ENCODE data around the gene ZNF595.
"Not testable (repeated sequence)": the region's sequence is repeated elsewhere in the genome, so short reads cannot be mapped to it uniquely, and the experiment has no call there.

Gene ZNF595

DNA sequence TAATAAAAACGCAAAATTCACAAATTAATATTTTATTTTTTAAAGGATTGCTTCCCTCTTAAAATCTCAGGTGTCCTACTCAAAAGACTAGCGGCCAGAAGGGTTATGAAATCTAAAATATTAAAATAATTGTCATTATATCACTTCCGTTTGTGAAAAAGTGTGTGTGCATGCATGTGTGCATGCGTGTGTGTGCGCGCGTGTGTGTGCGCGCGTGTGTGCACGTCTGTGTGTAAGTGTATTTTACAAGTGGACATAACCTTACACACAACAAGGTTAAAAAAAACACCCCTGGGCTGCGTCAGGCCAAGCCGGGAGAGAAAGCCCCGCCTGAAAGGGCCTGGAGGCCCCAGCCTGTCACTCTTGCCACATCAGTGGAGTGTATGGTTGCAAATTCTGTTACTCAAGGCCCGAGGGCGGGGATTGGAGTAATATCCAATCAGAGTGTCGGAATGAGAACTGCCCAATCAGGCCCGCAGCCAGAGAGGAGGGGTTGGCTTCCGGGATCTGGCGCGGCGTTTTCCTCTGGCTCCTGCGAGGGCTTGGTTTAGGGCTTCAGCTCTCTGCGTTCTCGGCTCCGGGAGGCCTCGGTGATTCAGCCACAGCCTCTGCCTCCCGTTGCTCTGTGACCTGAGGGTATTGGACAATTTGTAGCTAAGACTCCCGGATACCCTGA, at the start of gene ZNF595:
TSS of gene ZNF595 (plus strand) at position 518 of the 676 bp plus-strand sequence. CDS start 168 bp downstream, outside the sequence.
- H3K4me3 ChIP-seq (ENCODE audit: low read depth in 1 of 2, low read length in 2 of 2); H3K27me3 ChIP-seq (ENCODE audit: control insufficient read depth in 1 of 2, insufficient read depth in 2 of 2, low read length in 2 of 2); H3K9ac ChIP-seq (ENCODE audit: low read length); H3K4me1 ChIP-seq (ENCODE audit: insufficient read depth, low read length); H3K9me3 ChIP-seq (ENCODE audit: low read length); H3K36me3 ChIP-seq (ENCODE audit: insufficient read depth, low read length); H3K27ac ChIP-seq (ENCODE audit: low read depth, low read length): not testable (repeated sequence)

- not testable (repeated sequence) for H3K9ac ChIP-seq (ENCODE audit: low read length); H3K27ac ChIP-seq (ENCODE audit: low read depth, low read length); H3K9me3 ChIP-seq (ENCODE audit: low read length); H3K4me3 ChIP-seq (ENCODE audit: low read depth in 1 of 2, low read length in 2 of 2); H3K4me1 ChIP-seq (ENCODE audit: insufficient read depth, low read length); H3K36me3 ChIP-seq (ENCODE audit: insufficient read depth, low read length); H3K27me3 ChIP-seq (ENCODE audit: control insufficient read depth in 1 of 2, insufficient read depth in 2 of 2, low read length in 2 of 2)
Observed at GRCh38 chr4:9937-10870, 42.9 kb upstream of the ZNF595 start.

DNA sequence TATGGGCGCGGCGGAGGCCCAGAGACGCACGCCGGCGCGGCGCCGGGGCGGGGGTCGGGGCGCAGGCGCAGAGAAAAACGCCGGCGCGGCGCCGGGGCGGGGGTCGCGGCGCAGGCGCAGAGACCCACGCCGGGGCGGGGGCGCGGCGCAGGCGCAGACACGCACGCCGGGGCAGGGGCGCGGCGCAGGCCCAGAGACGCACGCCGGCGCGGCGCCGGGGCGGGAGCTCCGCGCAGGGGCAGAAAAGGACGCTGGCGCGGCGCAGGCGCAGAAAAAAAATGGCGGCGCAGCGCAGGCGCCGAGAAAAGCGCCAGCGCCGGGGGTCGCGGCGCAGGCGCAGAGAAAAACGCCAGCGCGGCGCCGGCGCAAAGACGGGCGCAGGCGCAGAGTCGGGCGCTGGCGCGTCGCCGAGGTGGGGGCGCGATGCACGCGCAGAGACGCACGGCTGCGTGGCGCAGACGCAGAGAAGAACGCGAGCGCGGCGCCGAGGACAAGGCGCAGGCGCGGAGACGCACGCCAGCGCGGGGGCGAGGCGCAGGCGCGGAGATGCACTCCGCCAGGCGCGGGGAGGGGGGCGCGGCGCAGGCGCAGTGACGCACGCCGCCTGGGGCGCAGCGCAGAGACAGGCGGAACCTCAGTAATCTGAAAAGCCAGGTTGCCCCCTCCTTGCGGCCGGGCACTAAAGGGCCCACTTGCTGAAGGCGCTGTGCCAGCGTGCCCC, 41.9 kb upstream of the ZNF595 start:
- H3K36me3 ChIP-seq (ENCODE audit: insufficient read depth, low read length); H3K27me3 ChIP-seq (ENCODE audit: control insufficient read depth in 1 of 2, insufficient read depth in 2 of 2, low read length in 2 of 2); H3K9me3 ChIP-seq (ENCODE audit: low read length); H3K4me3 ChIP-seq (ENCODE audit: low read depth in 1 of 2, low read length in 2 of 2); H3K4me1 ChIP-seq (ENCODE audit: insufficient read depth, low read length); H3K9ac ChIP-seq (ENCODE audit: low read length); H3K27ac ChIP-seq (ENCODE audit: low read depth, low read length): not testable (repeated sequence)

GRCh38 chr4:11816-12417, 41.2 kb upstream of the ZNF595 start:
- H3K9ac ChIP-seq (ENCODE audit: low read length); H3K36me3 ChIP-seq (ENCODE audit: insufficient read depth, low read length); H3K4me1 ChIP-seq (ENCODE audit: insufficient read depth, low read length); H3K27me3 ChIP-seq (ENCODE audit: control insufficient read depth in 1 of 2, insufficient read depth in 2 of 2, low read length in 2 of 2); H3K9me3 ChIP-seq (ENCODE audit: low read length); H3K4me3 ChIP-seq (ENCODE audit: low read depth in 1 of 2, low read length in 2 of 2); H3K27ac ChIP-seq (ENCODE audit: low read depth, low read length): not testable (repeated sequence)

DNA sequence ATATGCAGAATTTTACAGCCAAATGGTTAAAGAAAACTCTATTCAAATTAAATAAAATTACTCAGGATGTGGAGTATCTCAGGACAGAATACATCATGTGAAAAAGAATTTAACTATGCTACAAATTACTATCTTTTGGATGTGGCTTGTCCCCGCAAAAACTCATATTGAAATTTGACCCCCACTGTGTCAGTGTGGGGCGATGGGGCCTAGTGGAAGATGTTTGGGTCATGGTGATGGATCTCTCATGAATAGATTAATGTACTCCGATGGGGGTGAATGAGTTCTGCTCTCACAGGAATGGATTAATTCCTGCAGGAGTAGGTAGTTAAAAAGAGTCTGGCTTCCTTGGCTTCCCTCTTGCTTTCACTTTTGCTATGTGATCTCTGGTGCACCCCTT, 35.0 kb upstream of the ZNF595 start:
- H3K4me3 ChIP-seq (ENCODE audit: low read depth in 1 of 2, low read length in 2 of 2), result not testable (repeated sequence)

GRCh38 chr4:18589-18988, 34.5 kb upstream of the ZNF595 start:
- H3K4me3 ChIP-seq (ENCODE audit: low read depth in 1 of 2, low read length in 2 of 2); H3K27ac ChIP-seq (ENCODE audit: low read depth, low read length); H3K36me3 ChIP-seq (ENCODE audit: insufficient read depth, low read length); H3K9me3 ChIP-seq (ENCODE audit: low read length); H3K27me3 ChIP-seq (ENCODE audit: control insufficient read depth in 1 of 2, insufficient read depth in 2 of 2, low read length in 2 of 2); H3K4me1 ChIP-seq (ENCODE audit: insufficient read depth, low read length); H3K9ac ChIP-seq (ENCODE audit: low read length): not testable (repeated sequence)

More for the DNA sequence above, 35.0 kb upstream of the ZNF595 start:
- H3K27ac ChIP-seq (ENCODE audit: low read depth, low read length); H3K27me3 ChIP-seq (ENCODE audit: control insufficient read depth in 1 of 2, insufficient read depth in 2 of 2, low read length in 2 of 2); H3K36me3 ChIP-seq (ENCODE audit: insufficient read depth, low read length); H3K9me3 ChIP-seq (ENCODE audit: low read length); H3K4me1 ChIP-seq (ENCODE audit: insufficient read depth, low read length); H3K9ac ChIP-seq (ENCODE audit: low read length): not testable (repeated sequence)

DNA sequence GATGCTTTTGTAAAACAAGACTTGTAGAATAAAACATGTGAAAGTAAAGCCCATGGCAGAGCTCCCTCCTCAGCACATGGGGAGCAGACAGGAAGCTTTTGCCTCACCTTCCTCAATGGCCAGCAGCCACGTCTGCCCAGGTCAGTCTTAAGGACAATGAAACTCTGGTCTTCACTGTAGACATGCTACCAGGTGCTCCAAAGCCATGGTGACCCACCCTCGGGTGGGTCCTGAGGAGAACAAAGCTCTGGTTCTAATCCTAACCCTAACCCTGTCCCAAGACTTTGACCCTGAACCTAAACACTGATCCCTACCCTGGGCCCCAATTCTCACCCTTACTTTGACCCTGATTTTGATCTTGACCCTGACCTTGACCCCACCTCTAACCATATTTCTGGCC, 30.2 kb upstream of the ZNF595 start:
- not testable (repeated sequence) for H3K9ac ChIP-seq (ENCODE audit: low read length); H3K27me3 ChIP-seq (ENCODE audit: control insufficient read depth in 1 of 2, insufficient read depth in 2 of 2, low read length in 2 of 2); H3K9me3 ChIP-seq (ENCODE audit: low read length); H3K27ac ChIP-seq (ENCODE audit: low read depth, low read length); H3K36me3 ChIP-seq (ENCODE audit: insufficient read depth, low read length); H3K4me3 ChIP-seq (ENCODE audit: low read depth in 1 of 2, low read length in 2 of 2); H3K4me1 ChIP-seq (ENCODE audit: insufficient read depth, low read length)

DNA sequence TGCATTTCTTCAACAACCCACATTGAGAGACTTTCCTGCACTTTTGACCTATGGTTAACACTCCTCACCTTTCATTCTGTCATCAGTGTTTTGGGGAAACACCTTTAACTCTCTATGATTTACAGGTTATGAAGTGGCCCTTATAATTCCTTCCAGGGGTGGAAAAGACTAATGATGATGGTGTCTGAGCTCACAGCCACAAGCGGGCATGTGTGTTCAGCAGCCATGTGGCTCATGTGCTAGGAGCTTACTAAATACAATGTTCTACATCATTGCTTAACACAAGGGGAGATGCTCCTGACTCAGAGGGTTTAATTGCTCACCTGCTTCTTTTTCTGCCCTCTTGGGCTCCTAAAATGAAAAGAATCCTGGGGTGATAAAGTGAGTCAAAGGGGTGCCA, 28.8 kb upstream of the ZNF595 start:
- not testable (repeated sequence) for H3K9ac ChIP-seq (ENCODE audit: low read length); H3K4me3 ChIP-seq (ENCODE audit: low read depth in 1 of 2, low read length in 2 of 2); H3K4me1 ChIP-seq (ENCODE audit: insufficient read depth, low read length); H3K27ac ChIP-seq (ENCODE audit: low read depth, low read length); H3K9me3 ChIP-seq (ENCODE audit: low read length); H3K36me3 ChIP-seq (ENCODE audit: insufficient read depth, low read length); H3K27me3 ChIP-seq (ENCODE audit: control insufficient read depth in 1 of 2, insufficient read depth in 2 of 2, low read length in 2 of 2)

DNA sequence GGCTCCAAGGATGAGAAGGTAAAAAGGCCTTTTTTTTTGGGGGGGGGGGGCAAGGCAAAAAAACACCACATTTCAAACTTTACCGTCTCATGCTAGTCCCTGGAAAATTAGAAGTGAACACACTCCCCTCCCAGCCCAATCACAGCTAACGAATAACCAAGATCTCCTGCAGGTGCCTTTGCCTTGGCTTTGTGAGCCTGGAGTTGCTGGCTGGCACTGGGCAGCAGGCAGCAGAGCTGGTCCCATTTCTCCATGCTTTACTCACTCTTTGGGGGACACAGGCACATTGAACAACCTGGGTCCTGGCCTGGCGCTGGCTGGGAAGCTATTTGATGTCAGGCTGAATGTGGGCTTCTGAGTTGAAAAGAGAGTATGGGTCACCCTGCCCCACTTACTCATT, 25.6 kb upstream of the ZNF595 start:
- H3K9ac ChIP-seq (ENCODE audit: low read length); H3K36me3 ChIP-seq (ENCODE audit: insufficient read depth, low read length); H3K4me3 ChIP-seq (ENCODE audit: low read depth in 1 of 2, low read length in 2 of 2); H3K27ac ChIP-seq (ENCODE audit: low read depth, low read length); H3K27me3 ChIP-seq (ENCODE audit: control insufficient read depth in 1 of 2, insufficient read depth in 2 of 2, low read length in 2 of 2); H3K9me3 ChIP-seq (ENCODE audit: low read length); H3K4me1 ChIP-seq (ENCODE audit: insufficient read depth, low read length): not testable (repeated sequence)

GRCh38 chr4:28767-29542, 24.2 kb upstream of the ZNF595 start:
- not testable (repeated sequence) for H3K4me1 ChIP-seq (ENCODE audit: insufficient read depth, low read length); H3K4me3 ChIP-seq (ENCODE audit: low read depth in 1 of 2, low read length in 2 of 2); H3K9me3 ChIP-seq (ENCODE audit: low read length); H3K27ac ChIP-seq (ENCODE audit: low read depth, low read length); H3K9ac ChIP-seq (ENCODE audit: low read length); H3K27me3 ChIP-seq (ENCODE audit: control insufficient read depth in 1 of 2, insufficient read depth in 2 of 2, low read length in 2 of 2); H3K36me3 ChIP-seq (ENCODE audit: insufficient read depth, low read length)

GRCh38 chr4:33314-33713, 19.8 kb upstream of the ZNF595 start:
- not testable (repeated sequence) for H3K9me3 ChIP-seq (ENCODE audit: low read length); H3K36me3 ChIP-seq (ENCODE audit: insufficient read depth, low read length); H3K4me1 ChIP-seq (ENCODE audit: insufficient read depth, low read length); H3K4me3 ChIP-seq (ENCODE audit: low read depth in 1 of 2, low read length in 2 of 2); H3K27ac ChIP-seq (ENCODE audit: low read depth, low read length); H3K9ac ChIP-seq (ENCODE audit: low read length); H3K27me3 ChIP-seq (ENCODE audit: control insufficient read depth in 1 of 2, insufficient read depth in 2 of 2, low read length in 2 of 2)
